GM23338 (cell line): ENCODE results near the gene IL1B. TPM values are rescaled to one million over a fixed set of nuclear protein-coding genes. Genes with fewer than 3 reads are reported as not detected.

ENCODE experiments used
- ATAC-seq: fragments of 200-7000 bp; cut with Tn5 transposase; 3 replicates; pipeline ENCODE4 v1.9.1; 2020
- DNase-seq: peaks from one replicate; pipeline ENCODE4 v3.0.0-alpha.2; 2015; ENCODE audit warnings: low spot score
- H2AFZ ChIP-seq: fragments of 200-600 bp; sonication (generic); 2 replicates; pipeline ENCODE4 v1.8.0; 2016; ENCODE audit warnings: antibody characterized with exemption, mild to moderate bottlenecking, moderate library complexity
- H3F3A ChIP-seq: fragments of 200-600 bp; sonication (generic); replicated peaks from 2 replicates; pipeline ENCODE4 v1.8.0; 2017; ENCODE audit warnings: antibody characterized with exemption, mixed run types, low read depth
- H3K27ac ChIP-seq: fragments of 200-600 bp; sonication (generic); 2 replicates; pipeline ENCODE4 v1.6.1; 2016; ENCODE audit warnings: low read depth
- H3K27me3 ChIP-seq: fragments of 200-600 bp; sonication (generic); 2 replicates; pipeline ENCODE4 v1.8.0; 2016; ENCODE audit warnings: mild to moderate bottlenecking, mixed run types, moderate library complexity; ENCODE audit not compliant: insufficient read depth
- H3K36me3 ChIP-seq: fragments of 200-600 bp; sonication (generic); 2 replicates; pipeline ENCODE4 v1.8.0; 2016; ENCODE audit warnings: mild to moderate bottlenecking; ENCODE audit not compliant: insufficient read depth
- H3K4me1 ChIP-seq: fragments of 200-600 bp; sonication (generic); 2 replicates; pipeline ENCODE4 v1.8.0; 2016; ENCODE audit warnings: mild to moderate bottlenecking, moderate library complexity; ENCODE audit not compliant: insufficient read depth
- H3K4me2 ChIP-seq: fragments of 200-600 bp; sonication (generic); 2 replicates; pipeline ENCODE4 v1.7.1; 2017; ENCODE audit warnings: mixed run types
- H3K4me3 ChIP-seq: fragments of 200-600 bp; sonication (generic); 2 replicates; pipeline ENCODE4 v1.6.1; 2016; ENCODE audit warnings: mixed run types
- H3K79me2 ChIP-seq: fragments of 200-600 bp; sonication (generic); replicated peaks from 2 replicates; pipeline ENCODE4 v1.8.0; 2017; ENCODE audit warnings: mild to moderate bottlenecking; ENCODE audit not compliant: insufficient read depth
- H3K9me2 ChIP-seq: fragments of 200-600 bp; sonication (generic); 2 replicates; pipeline ENCODE4 v1.8.0; 2017; ENCODE audit not compliant: insufficient read depth
- H4K20me1 ChIP-seq: fragments of 200-600 bp; sonication (generic); replicated peaks from 2 replicates; pipeline ENCODE4 v1.8.0; 2017; ENCODE audit warnings: mild to moderate bottlenecking; ENCODE audit not compliant: insufficient read depth
- H3K27ac Mint-ChIP-seq: 2 replicates; pipeline ENCODE4 v1.8.0; 2020; ENCODE audit warnings: inconsistent platforms, mild to moderate bottlenecking, moderate library complexity, mixed read lengths
- H3K27me3 Mint-ChIP-seq: 3 replicates; pipeline ENCODE4 v1.8.0; 2022; ENCODE audit warnings: low read depth, mild to moderate bottlenecking, moderate library complexity, mixed read lengths, inconsistent platforms; ENCODE audit not compliant: insufficient read depth, poor library complexity
- H3K36me3 Mint-ChIP-seq: 3 replicates; pipeline ENCODE4 v1.8.0; 2021; ENCODE audit warnings: low read depth, mild to moderate bottlenecking, inconsistent platforms, moderate library complexity, mixed read lengths
- H3K4me1 Mint-ChIP-seq: 3 replicates; pipeline ENCODE4 v1.8.0; 2020; ENCODE audit warnings: mild to moderate bottlenecking, inconsistent platforms, mixed read lengths
- H3K4me3 Mint-ChIP-seq: 3 replicates; pipeline ENCODE4 v1.8.0; 2021; ENCODE audit warnings: moderate library complexity, mild to moderate bottlenecking, inconsistent platforms, mixed read lengths
- H3K9me3 Mint-ChIP-seq: 3 replicates; pipeline ENCODE4 v1.8.0; 2020; ENCODE audit warnings: moderate library complexity, mild to moderate bottlenecking, inconsistent platforms, mixed read lengths
- CREB1 ChIP-seq: fragments of 250-450 bp; sonication (Bioruptor Pico); IDR thresholded peaks from 2 replicates; pipeline ENCODE4 v1.5.0; 2020; ENCODE audit warnings: low read depth, mild to moderate bottlenecking, moderate library complexity
- CTCF ChIP-seq, 2 experiments: fragments of 200-600 bp in 1 of 2; sonication (generic) in 1 of 2; conservative IDR thresholded peaks; 2 replicates each; pipeline versions ENCODE4 v1.5.1 to v1.6.1; 2016 to 2017; ENCODE audit warnings: antibody characterized with exemption in 2 of 2, low read depth in 2 of 2, mild to moderate bottlenecking in 2 of 2, moderate library complexity in 1 of 2
- ETS1 ChIP-seq: IDR thresholded peaks from 2 replicates; pipeline ENCODE4 v1.6.1; 2016; ENCODE audit warnings: antibody characterized with exemption
- EZH2 ChIP-seq: fragments of 200-600 bp; sonication (generic); IDR thresholded peaks from one replicate; pipeline ENCODE4 v1.8.0; 2017; ENCODE audit warnings: antibody characterized with exemption, mild to moderate bottlenecking, low read depth; ENCODE audit not compliant: unreplicated experiment
- EZH2phosphoT487 ChIP-seq: fragments of 200-600 bp; sonication (generic); IDR thresholded peaks from one replicate; pipeline ENCODE4 v1.8.1; 2018; ENCODE audit warnings: antibody characterized with exemption; ENCODE audit not compliant: unreplicated experiment
- JUNB ChIP-seq: IDR thresholded peaks from one replicate; pipeline ENCODE4 v1.6.1; 2016; ENCODE audit warnings: antibody characterized with exemption; ENCODE audit not compliant: unreplicated experiment
- NANOG ChIP-seq: IDR thresholded peaks from 2 replicates; pipeline ENCODE4 v1.6.1; 2016; ENCODE audit warnings: antibody characterized with exemption, borderline replicate concordance
- POLR2AphosphoS5 ChIP-seq: IDR thresholded peaks from 2 replicates; pipeline ENCODE4 v1.6.1; 2016; ENCODE audit warnings: antibody characterized with exemption, low read depth
- REST ChIP-seq: IDR thresholded peaks from one replicate; pipeline ENCODE4 v1.6.1; 2018; ENCODE audit warnings: antibody characterized with exemption; ENCODE audit not compliant: unreplicated experiment
- STAT1 ChIP-seq: IDR thresholded peaks from one replicate; pipeline ENCODE4 v1.6.1; 2016; ENCODE audit warnings: antibody characterized with exemption; ENCODE audit not compliant: unreplicated experiment
- ZNF114 ChIP-seq: fragments of 250-450 bp; sonication (Bioruptor Pico); IDR thresholded peaks from 2 replicates; pipeline ENCODE4 v1.5.0; 2020; ENCODE audit warnings: mild to moderate bottlenecking, moderate library complexity
- ZNF331 ChIP-seq: fragments of 250-450 bp; sonication (Bioruptor Pico); IDR thresholded peaks from 2 replicates; pipeline ENCODE4 v1.5.0; 2020; ENCODE audit warnings: low read depth, mild to moderate bottlenecking, moderate library complexity
- ZNF462 ChIP-seq: fragments of 250-450 bp; sonication (Bioruptor Pico); IDR thresholded peaks from 2 replicates; pipeline ENCODE4 v1.5.0; 2020; ENCODE audit warnings: mild to moderate bottlenecking, moderate library complexity
- polyA plus RNA-seq: library from polyadenylated mRNA; unstranded; fragments of >200 nt; fragmentation: Nextera tagmentation; extraction: Ambion mirVana; gene quantifications from 2 replicates; pipeline ENCODE4 v1.2.1, GENCODE V29; 2016
- total RNA-seq: library from RNA; depleted of rRNA; stranded (reverse); fragments of >200 nt; shearing (Covaris generic); gene quantifications from 2 replicates; pipeline ENCODE4 v1.2.3, GENCODE V29; 2014

Gene IL1B
- total and polyA plus RNA-seq, 2 experiments from 2014 or later: not detected

- H3K4me3 Mint-ChIP-seq: no peak overlapping the region
- H3K27me3 ChIP-seq: no peaks in the 10 kb centered on the region
- peak overlapping the region; percentile 69; the same call in 1 of the 2 replicates for H2AFZ ChIP-seq
- DNase-seq (no peak), ATAC-seq (no peak)
- H4K20me1 ChIP-seq: no peaks in the 10 kb centered on the region
- H3K79me2 ChIP-seq: no peaks in the 10 kb centered on the region
- H3F3A ChIP-seq: no peaks in the 10 kb centered on the region
- peaks cover 4% of the 10 kb centered on the region; the same call in 2 of the 3 replicates for H3K4me1 Mint-ChIP-seq
- no peak overlapping the region for H3K27ac Mint-ChIP-seq
- H3K4me1 ChIP-seq: no peaks in the 10 kb centered on the region
- no peak overlapping the region for H3K4me2 ChIP-seq
- no peaks in the 10 kb centered on the region for H3K36me3 Mint-ChIP-seq
- H3K27me3 Mint-ChIP-seq: peaks cover under 1% of the 10 kb centered on the region
- no peaks in the 10 kb centered on the region for H3K36me3 ChIP-seq
- no peaks in the 10 kb centered on the region for H3K9me3 Mint-ChIP-seq
- H3K9me2 ChIP-seq: no peaks in the 10 kb centered on the region
- TF ChIP-seq EZH2 (no peak), CTCF (conservative IDR thresholded peaks at IDR 0.05; ENCODE audit: low read depth in 2 of 2) (no peak), STAT1 (no peak), ZNF331 (CRISPR knock-in tag) (no peak), ZNF114 (CRISPR knock-in tag) (no peak), JUNB (no peak), EZH2phosphoT487 (no peak), CREB1 (no peak), ETS1 (no peak), ZNF462 (CRISPR knock-in tag) (no peak), NANOG (no peak), REST (no peak), POLR2AphosphoS5 (no peak)
- H3K27ac ChIP-seq: no peak overlapping the region
- H3K4me3 ChIP-seq: no peak overlapping the region
Measured at GRCh38 chr2:112880091-112880531, 43.5 kb upstream of the IL1B start.
